HG02885 (cell line): ENCODE data around the gene RAI1.
"Not testable (repeated sequence)": the region's sequence is repeated elsewhere in the genome, so short reads cannot be mapped to it uniquely, and the experiment has no call there.

ENCODE experiments used
- ATAC-seq: cut with Tn5 transposase; IDR thresholded peaks from one replicate; pipeline ENCODE4 v1.9.1; 2021; ENCODE audit warnings: mild to moderate bottlenecking; ENCODE audit not compliant: unreplicated experiment, poor library complexity

RAI1 gene

DNA sequence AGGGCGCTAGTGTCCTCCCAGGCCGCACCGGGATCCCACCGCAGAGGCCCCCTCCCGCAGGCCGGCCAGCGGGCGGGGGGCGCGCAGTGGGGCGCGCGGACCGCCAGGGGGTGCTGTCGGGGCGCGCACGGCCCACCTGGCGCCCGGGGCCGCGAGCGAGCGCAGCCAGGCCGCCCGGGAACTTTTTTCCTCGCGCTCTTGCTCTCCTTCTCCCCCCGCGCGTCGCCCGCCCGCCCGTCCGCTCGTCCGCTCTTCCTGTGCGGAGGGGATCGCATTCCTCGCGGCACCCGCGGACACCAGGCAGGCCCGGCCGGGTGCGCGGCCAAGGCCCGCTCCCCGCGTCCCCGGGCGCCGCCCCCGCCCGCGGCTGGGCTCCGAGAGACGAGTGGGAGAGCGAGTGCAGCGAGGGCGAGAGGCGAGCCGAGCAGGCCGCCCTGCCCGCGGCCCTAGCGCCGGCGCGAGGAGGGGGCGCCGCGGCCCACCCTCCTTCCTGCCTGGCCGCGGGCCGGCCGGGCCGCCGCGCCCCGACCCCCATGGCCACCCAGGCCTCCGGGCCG lies at the start of gene RAI1:
Gene RAI1, plus strand, starts transcription at position 272 of the 557 bp plus-strand sequence. CDS start 111,491 bp downstream, outside the sequence.
- ATAC-seq, result peak; percentile 65

GRCh38 chr17:17632690-17633089 lies 48.6 kb upstream of the RAI1 start:
- ATAC-seq, result not testable (repeated sequence)

DNA sequence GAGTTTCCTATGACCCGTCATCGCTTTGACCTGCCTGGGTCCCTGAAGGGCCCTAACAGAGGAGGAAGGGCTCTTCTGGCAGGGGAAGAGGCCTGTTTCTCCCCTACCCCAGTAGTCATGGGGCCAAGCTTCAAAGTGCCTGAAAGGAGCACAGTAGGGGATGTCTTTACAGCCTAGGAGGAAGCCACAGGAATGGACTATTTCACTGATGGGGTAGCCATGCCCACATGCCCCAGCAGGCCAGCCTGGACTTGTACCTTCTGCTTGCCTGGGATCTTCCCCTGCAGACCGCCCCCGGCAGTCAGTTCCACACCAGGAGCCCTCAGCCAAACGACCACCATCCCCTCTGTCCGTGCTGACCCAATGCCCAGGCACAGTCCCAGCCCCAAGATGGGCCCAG lies 47.9 kb upstream of the RAI1 start:
- ATAC-seq, result no peak

- no peak for ATAC-seq
These were observed 46.1 kb upstream of the RAI1 start for GRCh38 chr17:17635126-17635525.

- ATAC-seq, result not testable (repeated sequence)
These were observed 45.6 kb upstream of the RAI1 start for GRCh38 chr17:17635537-17636271.

- no peak for ATAC-seq
These were observed 44.9 kb upstream of the RAI1 start for GRCh38 chr17:17636272-17636885.

DNA sequence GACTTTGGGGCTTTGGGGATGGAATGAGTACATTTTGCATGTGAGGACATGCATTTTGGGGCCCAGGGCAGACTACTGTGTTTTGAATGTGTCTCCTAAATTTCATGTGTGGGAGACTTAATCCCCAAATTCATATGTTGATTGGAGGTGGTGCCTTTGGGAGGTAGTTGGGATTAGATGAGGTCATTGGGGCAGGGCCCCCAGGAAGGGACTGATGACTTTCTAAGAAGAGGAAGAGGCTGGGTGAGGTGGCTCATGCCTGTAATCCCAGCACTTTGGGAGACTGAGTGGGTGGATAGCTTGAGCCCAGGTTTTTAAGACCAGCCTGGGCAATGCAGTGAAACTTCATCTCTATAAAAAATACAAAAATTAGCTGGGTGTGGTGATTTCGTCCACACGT lies 42.8 kb upstream of the RAI1 start:
- ATAC-seq, result no peak

GRCh38 chr17:17639661-17640270 lies 41.5 kb upstream of the RAI1 start:
- not testable (repeated sequence) for ATAC-seq

GRCh38 chr17:17641621-17642409 lies 39.4 kb upstream of the RAI1 start:
- no peak for ATAC-seq

GRCh38 chr17:17645148-17645547 lies 36.1 kb upstream of the RAI1 start:
- not testable (repeated sequence) for ATAC-seq

- no peak for ATAC-seq
These were observed 35.3 kb upstream of the RAI1 start for GRCh38 chr17:17645961-17646360.

GRCh38 chr17:17647524-17648178 lies 33.6 kb upstream of the RAI1 start:
- ATAC-seq, result no peak

DNA sequence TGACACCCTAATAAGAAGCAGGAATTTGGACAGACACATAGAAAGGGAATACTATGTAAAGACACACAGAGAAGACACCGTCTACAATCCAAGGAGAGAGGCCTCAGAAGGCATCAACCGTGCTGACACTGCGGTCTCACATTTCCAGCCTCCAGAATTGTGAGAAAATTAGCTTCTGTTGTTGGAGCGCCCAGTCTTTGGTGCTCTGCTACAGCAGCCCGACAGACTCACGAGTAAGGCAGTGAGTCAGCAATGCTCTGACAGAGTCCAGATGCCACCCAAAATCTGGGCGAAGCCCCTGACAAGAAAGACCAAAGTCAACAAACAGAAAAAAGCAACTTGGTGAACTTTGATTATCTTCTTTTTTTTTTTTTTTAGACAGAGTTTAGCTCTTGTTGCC lies 32.5 kb upstream of the RAI1 start:
- ATAC-seq, result no peak

DNA sequence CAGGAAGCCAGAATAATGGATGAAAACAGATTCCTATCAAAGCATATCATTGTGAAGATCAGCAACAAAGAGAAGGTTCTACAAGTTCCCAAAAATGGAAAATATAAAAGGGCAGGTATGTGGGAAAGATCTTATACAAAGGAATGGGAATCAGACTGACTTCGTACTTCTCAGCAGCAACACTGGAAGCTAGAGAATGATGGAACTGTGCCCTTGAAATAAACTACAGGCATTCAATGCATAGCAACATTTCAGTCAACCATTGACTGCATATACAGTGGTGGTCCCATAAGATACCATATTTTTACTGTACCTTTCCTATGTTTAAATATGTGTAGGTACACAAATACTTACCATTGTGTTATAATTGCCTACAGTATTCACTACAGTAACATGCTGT lies 30.3 kb upstream of the RAI1 start:
- ATAC-seq, result no peak

DNA sequence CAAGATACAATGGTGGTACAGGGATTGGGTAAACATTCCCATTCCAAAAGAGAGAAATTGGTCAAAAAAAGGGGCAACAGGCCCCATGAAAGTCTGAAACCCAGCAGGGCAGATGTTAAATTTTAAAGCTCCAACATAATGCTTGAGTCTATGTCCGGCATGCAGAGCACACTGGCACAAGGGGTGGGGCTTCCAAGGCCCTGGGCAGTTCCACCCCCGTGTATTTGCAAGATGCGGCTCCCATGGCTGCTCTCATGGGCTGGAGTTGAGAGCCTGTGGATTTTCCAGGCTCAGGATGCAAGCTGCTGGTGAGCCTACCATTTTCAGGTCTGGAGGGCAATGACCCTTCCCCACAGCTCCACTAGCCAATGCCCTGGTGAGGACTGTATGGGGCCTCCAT lies 27.9 kb upstream of the RAI1 start:
- no peak for ATAC-seq

- no peak for ATAC-seq
These were observed 21.9 kb upstream of the RAI1 start for GRCh38 chr17:17659340-17659739.

DNA sequence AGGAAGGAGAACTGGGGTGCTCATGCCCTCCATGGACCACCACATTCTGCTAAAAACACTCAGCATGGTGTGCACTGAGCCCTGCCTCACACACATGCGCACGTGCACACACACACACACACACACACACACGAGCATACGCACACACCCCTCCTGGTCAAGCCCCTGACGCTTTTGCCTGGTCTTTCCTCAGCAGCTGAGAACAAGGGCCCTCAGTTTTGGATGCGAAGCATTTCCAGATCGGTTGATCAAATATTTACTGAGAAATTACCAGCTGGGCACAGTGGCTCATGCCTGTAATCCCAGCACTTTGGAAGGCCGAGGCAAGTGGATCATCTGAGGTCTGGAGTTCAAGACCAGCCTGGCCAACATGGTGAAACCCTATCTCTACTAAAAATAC lies 20.1 kb upstream of the RAI1 start:
- ATAC-seq, result no peak

DNA sequence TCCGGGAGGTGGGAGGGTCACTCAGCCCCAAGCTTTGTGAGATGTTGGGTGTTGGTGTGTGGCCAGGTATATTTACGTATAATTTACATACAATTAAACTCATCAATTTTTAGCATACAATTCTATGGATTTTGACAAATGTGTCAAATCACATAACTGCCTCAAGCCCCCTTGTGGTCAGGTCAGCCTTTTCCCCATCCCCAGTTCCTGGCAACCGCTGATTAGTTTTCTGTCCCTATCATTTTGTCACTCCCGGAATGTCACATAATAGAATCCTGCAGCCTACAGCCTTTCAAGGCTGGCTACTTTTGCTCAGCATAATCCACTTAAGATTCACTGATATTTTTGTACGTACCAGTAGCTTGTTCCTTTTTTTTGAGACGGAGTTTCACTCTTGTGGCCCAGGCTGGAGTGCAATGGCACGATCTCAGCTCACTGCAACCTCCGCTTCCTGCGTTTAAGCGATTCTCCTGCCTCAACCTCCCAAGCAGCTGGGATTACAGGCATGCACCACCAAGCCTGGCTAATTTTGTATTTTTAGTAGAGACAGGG lies 19.3 kb upstream of the RAI1 start:
- no peak for ATAC-seq

DNA sequence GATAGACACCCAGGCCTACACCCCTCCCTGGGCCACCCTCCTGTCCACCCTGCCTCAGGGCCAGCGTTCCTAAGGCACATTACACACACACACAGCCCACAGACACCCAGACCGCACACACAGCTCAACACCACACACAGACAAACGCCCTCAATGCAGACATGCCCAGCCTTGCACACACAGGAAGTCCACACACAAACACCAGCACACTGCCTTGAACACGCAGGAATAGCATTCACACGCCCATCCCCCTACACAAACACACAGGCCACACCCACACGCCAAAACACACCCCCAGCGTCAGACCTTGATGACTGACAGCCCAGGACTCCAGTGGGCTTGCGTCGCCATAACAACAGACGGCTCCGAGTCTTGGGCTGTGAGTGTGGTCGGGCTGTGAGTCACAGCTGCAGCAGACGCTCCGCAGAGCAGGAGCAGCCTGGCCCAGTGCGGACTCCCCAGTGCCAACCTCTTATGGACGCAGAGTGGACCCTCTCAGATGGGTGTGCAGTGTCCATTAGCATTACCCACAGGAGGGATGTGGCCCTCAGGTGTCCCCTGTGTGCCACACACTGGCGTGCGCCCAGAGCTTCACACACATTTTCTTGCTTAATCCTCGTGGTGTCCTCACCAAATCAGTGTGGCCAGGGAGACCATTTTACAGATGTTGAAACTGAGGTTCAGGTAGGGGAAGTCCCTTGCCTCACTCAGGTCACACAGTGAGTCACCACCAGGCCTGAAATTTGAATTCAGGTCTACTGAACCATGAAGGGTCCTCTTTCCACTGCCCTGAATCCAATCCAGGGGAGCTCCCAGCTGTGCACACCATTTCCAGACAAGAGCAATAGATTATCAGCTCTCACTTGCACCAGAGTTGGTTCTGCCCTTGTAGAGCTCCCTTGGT lies 17.8 kb upstream of the RAI1 start:
- ATAC-seq, result peak; percentile 88
